K562 (cell line): ENCODE data around the gene CBX2. TPM values are rescaled to one million over a fixed set of nuclear protein-coding genes. Genes with fewer than 3 reads are reported as not detected.

ENCODE experiments used
- BACH1 ChIP-seq: fragments of 200-800 bp; sonication (Bioruptor generic); IDR thresholded peaks from 2 replicates; pipeline ENCODE4 v1.6.1; 2016; ENCODE audit warnings: missing genetic modification characterization, missing compliant biosample characterization
- CHD4 ChIP-seq: fragments of 200-600 bp; sonication (generic); IDR thresholded peaks from 3 replicates; pipeline ENCODE4 v1.6.1; 2012; ENCODE audit warnings: low read depth, mild to moderate bottlenecking, mixed read lengths, low read length, inconsistent platforms; ENCODE audit not compliant: insufficient read depth, insufficient replicate concordance, poor library complexity, severe bottlenecking
- E2F1 ChIP-seq: sonication (generic); formaldehyde crosslinking; IDR thresholded peaks from 2 replicates; pipeline ENCODE4 v1.8.1; 2023; ENCODE audit warnings: mild to moderate bottlenecking, missing genetic modification reagents, moderate library complexity
- ELF4 ChIP-seq: fragments of 450-650 bp; formaldehyde crosslinking; IDR thresholded peaks from 2 replicates; pipeline ENCODE4 v1.4.0; 2022; ENCODE audit warnings: missing genetic modification characterization
- HDAC2 ChIP-seq: fragments of 450-650 bp; IDR thresholded peaks from 2 replicates; pipeline ENCODE4 v1.6.1; 2016; ENCODE audit warnings: mild to moderate bottlenecking
- HNRNPK ChIP-seq: fragments of 200-400 bp; formaldehyde crosslinking; IDR thresholded peaks from one replicate; pipeline ENCODE4 v1.6.1; 2018; ENCODE audit warnings: mild to moderate bottlenecking, low read depth, low read length; ENCODE audit not compliant: poor library complexity, severe bottlenecking
- KDM1A ChIP-seq, 2 experiments: fragments of 450-650 bp; IDR thresholded peaks; 2 replicates each; pipeline ENCODE4 v1.6.1; 2016; ENCODE audit warnings: mild to moderate bottlenecking in 2 of 2
- LEF1 ChIP-seq: fragments of 450-650 bp; IDR thresholded peaks from 2 replicates; pipeline ENCODE4 v1.6.1; 2016; ENCODE audit warnings: mild to moderate bottlenecking
- MAFK ChIP-seq: IDR thresholded peaks from 2 replicates; pipeline ENCODE4 v1.6.1; 2011; ENCODE audit warnings: low read length, improper control_type of control experiment
- MAZ ChIP-seq, 2 experiments: fragments of 450-650 bp in 1 of 2; sonication (generic) in 1 of 2; formaldehyde crosslinking; IDR thresholded peaks in 1 of 2; conservative IDR thresholded peaks in 1 of 2; 2 replicates each; pipeline versions ENCODE4 v1.4.0 to v1.5.0; 2020; ENCODE audit warnings: mild to moderate bottlenecking in 1 of 2, missing genetic modification reagents in 1 of 2
- NFIC ChIP-seq: fragments of 450-650 bp; IDR thresholded peaks from 2 replicates; pipeline ENCODE4 v1.6.1; 2017; ENCODE audit warnings: mild to moderate bottlenecking, inconsistent platforms
- POLR2B ChIP-seq: fragments of 450-650 bp; IDR thresholded peaks from 2 replicates; pipeline ENCODE4 v1.6.1; 2018; ENCODE audit warnings: low read depth; ENCODE audit not compliant: partially characterized antibody
- POLR2G ChIP-seq: fragments of 200-400 bp; formaldehyde crosslinking; IDR thresholded peaks from 2 replicates; pipeline ENCODE4 v1.6.1; 2017; ENCODE audit warnings: low read depth, mild to moderate bottlenecking, antibody characterized with exemption, low read length, moderate library complexity
- RBBP5 ChIP-seq: fragments of 200-600 bp; sonication (generic); IDR thresholded peaks from 2 replicates; pipeline ENCODE4 v1.6.1; 2012; ENCODE audit warnings: borderline replicate concordance, mild to moderate bottlenecking, low read length, control low read depth, inconsistent platforms; ENCODE audit not compliant: insufficient read depth, poor library complexity, severe bottlenecking
- SIN3A ChIP-seq, 2 experiments: fragments of 150-350 bp in 1 of 2; IDR thresholded peaks; 2 replicates each; pipeline ENCODE4 v1.6.1; 2011 to 2016; ENCODE audit warnings: borderline replicate concordance in 2 of 2, low read depth in 2 of 2, low read length in 2 of 2, mild to moderate bottlenecking in 2 of 2, moderate library complexity in 2 of 2; ENCODE audit not compliant: control insufficient read depth in 1 of 2
- TAF1 ChIP-seq: IDR thresholded peaks from 2 replicates; pipeline ENCODE4 v1.6.1; 2011; ENCODE audit warnings: mild to moderate bottlenecking, low read length, moderate library complexity; ENCODE audit not compliant: insufficient read depth, control insufficient read depth, severe bottlenecking; ENCODE audit errors: extremely low read depth
- TBL1XR1 ChIP-seq, 2 experiments: IDR thresholded peaks; 2 replicates each; pipeline ENCODE4 v1.6.1; 2012; ENCODE audit warnings: improper control_type of control experiment in 2 of 2, low read length in 2 of 2, mild to moderate bottlenecking in 1 of 2
- TOE1 ChIP-seq, 2 experiments: fragments of 450-650 bp in 1 of 2; sonication (generic) in 1 of 2; formaldehyde crosslinking in 1 of 2; IDR thresholded peaks; 2 replicates each; pipeline versions ENCODE4 v1.7.1 to v1.8.0; 2016 to 2022; ENCODE audit warnings: borderline replicate concordance in 2 of 2, mild to moderate bottlenecking in 2 of 2, antibody characterized with exemption in 1 of 2, inconsistent platforms in 1 of 2, low read depth in 1 of 2, missing genetic modification reagents in 1 of 2, moderate library complexity in 1 of 2
- YBX1 ChIP-seq: fragments of 450-650 bp; IDR thresholded peaks from 2 replicates; pipeline ENCODE4 v1.7.1; 2016; ENCODE audit warnings: mild to moderate bottlenecking
- ZBTB2 ChIP-seq: fragments of 450-650 bp; IDR thresholded peaks from 2 replicates; pipeline ENCODE4 v1.6.1; 2016; ENCODE audit warnings: antibody characterized with exemption
- ZNF263 ChIP-seq: sonication (generic); formaldehyde crosslinking; IDR thresholded peaks from 2 replicates; pipeline ENCODE4 v1.8.0; 2022; ENCODE audit warnings: mild to moderate bottlenecking, missing genetic modification reagents, borderline replicate concordance
- ZNF3 ChIP-seq: fragments of 250-450 bp; sonication (Bioruptor Pico); IDR thresholded peaks from 2 replicates; pipeline ENCODE4 v1.5.0; 2021; ENCODE audit warnings: mild to moderate bottlenecking, moderate library complexity
- ZNF583 ChIP-seq: fragments of 250-450 bp; sonication (Bioruptor Pico); IDR thresholded peaks from 2 replicates; pipeline ENCODE4 v1.4.0; 2020
- ZNF764 ChIP-seq: fragments of 250-450 bp; sonication (Bioruptor Pico); IDR thresholded peaks from 2 replicates; pipeline ENCODE4 v1.4.0; 2020; ENCODE audit warnings: low read depth, mild to moderate bottlenecking, moderate library complexity
- ZNF766 ChIP-seq: fragments of 200-800 bp; sonication (Bioruptor generic); conservative IDR thresholded peaks from 2 replicates; pipeline ENCODE4 v1.6.1; 2016; ENCODE audit warnings: missing genetic modification characterization, missing compliant biosample characterization
- polyA plus RNA-seq, 8 experiments: library from polyadenylated mRNA; depleted of rRNA in 4 of 8; stranded (reverse) in 5 of 8; unstranded in 3 of 8; fragments of >200 nt; fragmentation: Nextera tagmentation in 2 of 8; fragmentation: Illumina TruSeq in 1 of 8; extraction: Ambion mirVana in 2 of 8; extraction: Trizol in 1 of 8; gene quantifications; 2 replicates each; pipeline versions ENCODE4 v1.2.1 to v1.2.3, GENCODE V29; 2011 to 2014; ENCODE audit warnings: inconsistent platforms in 1 of 8, missing spikeins in 1 of 8
- total RNA-seq, 7 experiments: library from RNA; depleted of rRNA in 6 of 7; stranded (reverse); fragments of >200 nt in 6 of 7; fragmentation: Illumina TruSeq in 2 of 7; extraction: Trizol in 2 of 7; gene quantifications; 2 replicates each; pipeline versions ENCODE4 v1.2.1 to v1.2.3, GENCODE V29; 2011 to 2021; ENCODE audit warnings: low replicate concordance in 1 of 7

CBX2 gene
- total and polyA plus RNA-seq, 9 of the 15 experiments (the other 6 are each of a cell fraction or from before 2014, with no cell fraction given) = 0.66 to 26.9 (median 13.9) TPM

DNA sequence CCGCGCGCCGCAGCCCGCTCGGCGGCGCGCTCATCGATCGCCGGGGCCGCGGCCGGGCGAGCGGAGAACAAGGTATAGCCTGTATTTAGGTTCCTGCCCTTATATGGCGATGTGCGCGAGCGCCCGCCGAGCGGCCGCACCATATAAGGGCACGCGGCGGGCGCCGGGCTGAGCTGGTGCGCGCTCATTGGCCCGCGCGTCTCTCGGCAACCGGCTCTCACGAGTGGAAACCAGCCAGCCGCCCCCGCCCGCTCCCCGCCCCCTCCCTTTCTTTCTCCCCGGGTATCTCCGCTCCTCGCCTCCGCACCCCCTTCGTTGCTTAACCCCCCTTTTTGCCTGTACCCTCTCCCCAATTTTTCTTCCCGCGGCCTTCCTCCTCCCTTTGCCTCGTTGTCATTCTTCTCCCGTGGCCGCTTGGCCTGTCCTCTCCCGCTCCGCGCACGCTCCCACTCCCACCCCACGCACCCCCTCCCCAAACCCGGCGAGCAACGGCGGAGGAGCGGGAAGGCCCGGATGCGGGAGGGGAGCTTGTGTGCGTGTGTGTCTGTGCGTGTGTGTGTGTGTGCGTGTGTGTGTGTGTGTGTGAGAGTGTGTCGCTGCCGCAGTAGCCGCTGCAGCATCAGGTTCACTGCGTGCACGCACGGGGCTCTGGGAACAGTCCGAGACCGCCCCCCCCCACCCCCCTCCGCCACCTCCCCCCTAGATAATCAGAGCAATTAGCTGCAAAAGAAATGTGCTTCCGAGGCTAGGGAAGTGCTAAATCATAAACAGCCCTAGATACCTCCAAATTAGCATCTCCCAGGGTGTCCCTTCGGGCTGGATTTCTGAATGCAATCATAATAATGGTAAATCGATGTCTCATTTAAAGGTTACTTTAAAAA, 32.4 kb downstream of the CBX2 start (continued):
- TF ChIP-seq ZNF764 (CRISPR knock-in tag) (no peak), ZNF766 (CRISPR knock-in tag) (peak; percentile 94), HDAC2 (peak; percentile 61), CHD4 (peak; percentile 9), ZBTB2 (peak; percentile 68; the same call in 1 of the 2 replicates), RBBP5 (peak; percentile 6), TOE1 (IDR thresholded peaks at IDR 0.05; ENCODE audit: borderline replicate concordance) (peak; percentile 75), TOE1 (CRISPR knock-in tag; IDR thresholded peaks at IDR 0.05; ENCODE audit: borderline replicate concordance, low read depth) (no peak), POLR2B (peak; percentile 65), MAFK (peak; percentile 56; the same call in 1 of the 2 replicates), POLR2G (peak; percentile 76), KDM1A (IDR thresholded peaks at IDR 0.05) (peak in 1 of 2 experiments; percentile 60; a peak in 2 of 4 replicates), ZNF3 (no peak), TAF1 (peak; percentile 16), E2F1 (CRISPR knock-in tag) (no peak), ELF4 (CRISPR knock-in tag) (peak; percentile 90), NFIC (peak; percentile 62), TBL1XR1 (IDR thresholded peaks at IDR 0.05; ENCODE audit: low read length in 2 of 2) (no peak), ZNF583 (CRISPR knock-in tag) (no peak), ZNF263 (no peak), MAZ (CRISPR knock-in tag; conservative IDR thresholded peaks at IDR 0.05 in 1 of 2, IDR thresholded peaks at IDR 0.05 in 1 of 2) (peak; percentile 65 to 75; a peak in 2 of 4 replicates), LEF1 (peak; percentile 51; the same call in 1 of the 2 replicates), BACH1 (tag) (peak; percentile 91; the same call in 1 of the 2 replicates), SIN3A (IDR thresholded peaks at IDR 0.05; ENCODE audit: borderline replicate concordance in 2 of 2, control insufficient read depth in 1 of 2, low read depth in 2 of 2, low read length in 2 of 2) (0 out of 4 replicates have a peak, but pooled peaks of 1 of the 2 experiments have one; percentile 21), HNRNPK (peak; percentile 47), YBX1 (no peak)
